Stimulated activated naive B cell treated with anti-CD40 and anti-IgM and Interleukin-4, amounts not matched to agents 10 μg/mL and 1 μg/mL and 100 μg/mL, for 72 hours (primary cell): Measurements from ENCODE around the gene KIRREL3.

ENCODE experiments used
- ATAC-seq, 2 donors: fragments of 150-1000 bp; cut with Tn5 transposase; replicated peaks; 2 replicates each; pipeline ENCODE4 v1.10.0; 2021; ENCODE audit warnings: moderate library complexity in 1 of 2
- DNase-seq: peaks from one replicate; pipeline ENCODE4 v3.0.0; 2021
- H3K27ac Mint-ChIP-seq: one replicate; pipeline ENCODE4 v1.8.0; 2022; ENCODE audit warnings: mild to moderate bottlenecking, mixed read lengths
- H3K27me3 Mint-ChIP-seq, 2 donors: one replicate each; pipeline ENCODE4 v1.8.0; 2022; ENCODE audit warnings: mixed read lengths in 2 of 2
- H3K36me3 Mint-ChIP-seq, 2 donors: one replicate each; pipeline ENCODE4 v1.8.0; 2022; ENCODE audit warnings: mixed read lengths in 2 of 2, mild to moderate bottlenecking in 1 of 2
- H3K4me1 Mint-ChIP-seq, 2 donors: one replicate each; pipeline ENCODE4 v1.8.0; 2022; ENCODE audit warnings: mixed read lengths in 2 of 2, mild to moderate bottlenecking in 1 of 2
- H3K4me3 Mint-ChIP-seq, 2 donors: one replicate each; pipeline ENCODE4 v1.8.0; 2022; ENCODE audit warnings: mild to moderate bottlenecking in 2 of 2, mixed read lengths in 2 of 2, moderate library complexity in 1 of 2
- H3K9me3 Mint-ChIP-seq, 2 donors: one replicate each; pipeline ENCODE4 v1.8.0; 2022; ENCODE audit warnings: mixed read lengths in 2 of 2, mild to moderate bottlenecking in 1 of 2

KIRREL3 gene

DNA sequence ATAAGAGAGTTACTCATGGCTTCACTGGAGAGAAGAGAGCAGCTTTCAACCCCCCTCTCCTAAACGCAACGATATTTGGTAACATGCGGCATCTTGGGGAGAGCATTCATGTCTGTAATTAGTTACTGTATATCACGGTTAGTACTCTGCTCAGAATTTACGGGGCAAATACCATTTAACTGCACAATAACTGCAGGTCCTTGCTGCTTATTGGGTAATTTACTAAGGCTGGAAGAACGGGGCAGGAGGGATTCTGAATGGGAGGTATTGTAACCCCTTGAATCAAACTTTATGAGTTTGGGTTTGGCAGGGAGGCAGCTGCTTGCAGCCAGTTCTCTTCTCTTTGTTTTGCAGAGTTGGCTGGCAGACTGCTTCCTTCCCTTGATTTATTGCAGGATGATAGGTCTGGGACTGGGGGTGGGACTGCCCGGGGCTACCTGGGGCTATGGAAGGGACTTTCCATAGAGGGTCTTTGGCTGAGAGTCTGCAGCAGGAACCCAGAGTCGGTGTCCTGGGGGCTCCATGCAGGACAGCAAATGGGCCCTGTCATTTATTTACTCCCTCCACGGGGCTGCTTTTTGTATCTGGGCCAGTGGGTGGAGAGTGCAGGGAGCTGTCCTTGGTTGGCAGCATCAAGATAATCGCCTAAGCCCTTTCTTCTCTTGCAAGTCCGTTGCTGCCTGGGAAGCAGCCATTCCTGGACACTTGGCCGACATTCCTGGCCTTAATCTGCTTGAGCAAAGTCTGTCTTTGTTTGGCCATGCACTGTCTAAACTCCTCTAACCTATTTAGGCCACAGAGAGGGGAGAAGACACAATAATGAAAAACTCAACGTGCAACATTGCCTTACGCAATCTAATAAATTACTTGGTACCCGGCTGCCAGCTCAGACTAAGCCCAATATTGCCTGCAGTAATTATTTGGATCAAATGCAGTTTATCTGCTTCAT is 456.2 kb downstream of the KIRREL3 start:
- H3K36me3 Mint-ChIP-seq, result no peaks in the 10 kb centered on the region
- H3K4me1 Mint-ChIP-seq, result no peaks in the 10 kb centered on the region
- no peak for ATAC-seq
- no peaks in the 10 kb centered on the region for H3K9me3 Mint-ChIP-seq
- H3K27me3 Mint-ChIP-seq, result peaks cover 22 to 28% of the 10 kb centered on the region in 2 donors
- DNase-seq, result no peak
- no peak overlapping the region for H3K4me3 Mint-ChIP-seq
- no peak overlapping the region for H3K27ac Mint-ChIP-seq

DNA sequence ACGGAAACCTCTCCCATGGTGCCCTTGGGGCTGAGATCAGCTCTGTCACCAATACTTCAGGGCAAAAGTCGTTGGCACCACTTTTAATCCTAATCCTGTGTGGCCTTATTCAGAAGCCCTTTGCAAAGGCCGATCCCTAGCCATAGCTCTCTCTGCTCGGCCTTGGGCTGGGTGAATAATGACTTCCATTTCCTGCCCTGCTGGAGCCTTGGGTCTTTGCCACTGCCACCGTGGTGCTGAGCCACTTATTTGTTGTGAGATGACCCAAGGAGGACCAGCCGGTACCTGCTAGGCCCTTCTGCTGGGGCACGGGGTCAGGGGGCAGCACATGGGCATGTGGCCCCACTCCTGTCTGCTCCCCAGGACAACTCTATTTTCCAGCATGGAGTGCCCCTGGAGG is 456.9 kb downstream of the KIRREL3 start:
- DNase-seq (no peak), ATAC-seq (no peak)
- Mint-ChIP-seq H3K4me3 (no peak overlapping the region), H3K27ac (no peak overlapping the region), H3K9me3 (no peaks in the 10 kb centered on the region), H3K4me1 (no peaks in the 10 kb centered on the region), H3K27me3 (peaks cover 22 to 28% of the 10 kb centered on the region in 2 donors), H3K36me3 (no peaks in the 10 kb centered on the region)

DNA sequence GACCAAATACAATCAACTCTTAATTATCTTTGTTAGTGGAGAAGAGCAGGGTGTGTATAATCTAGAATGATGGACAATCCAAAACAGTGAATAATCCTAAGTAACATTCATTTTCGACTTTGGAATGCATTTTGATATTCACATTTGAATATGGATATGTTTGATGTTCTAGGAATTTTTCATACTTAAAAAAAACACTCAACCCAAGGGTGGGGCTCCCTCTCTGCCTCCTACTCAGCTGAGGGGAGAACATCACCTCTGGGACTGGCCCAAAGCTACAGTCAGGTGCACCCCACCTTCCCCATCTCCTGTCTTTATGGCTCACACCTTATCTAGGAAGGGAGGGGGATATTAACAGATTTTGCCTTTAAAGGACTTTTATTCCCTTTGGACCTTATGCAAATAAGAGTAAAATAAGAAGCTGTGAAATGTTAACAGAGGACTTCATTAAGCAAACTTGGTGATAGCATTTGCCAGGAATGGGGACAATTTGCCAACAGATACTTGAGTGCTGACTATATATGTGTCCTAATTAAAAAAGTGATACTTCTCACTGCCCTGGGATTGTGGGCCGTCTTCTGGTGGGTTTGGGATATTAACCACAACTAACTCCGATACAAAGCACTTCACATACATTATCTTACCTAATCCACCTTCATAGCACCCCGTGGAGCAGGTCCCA is 458.1 kb downstream of the KIRREL3 start:
- no peak for DNase-seq
- Mint-ChIP-seq H3K27me3 (peaks cover 22 to 34% of the 10 kb centered on the region in 2 donors), H3K36me3 (no peaks in the 10 kb centered on the region), H3K4me1 (no peaks in the 10 kb centered on the region), H3K4me3 (no peak overlapping the region), H3K27ac (no peak overlapping the region), H3K9me3 (no peaks in the 10 kb centered on the region)
- ATAC-seq, result no peak

DNA sequence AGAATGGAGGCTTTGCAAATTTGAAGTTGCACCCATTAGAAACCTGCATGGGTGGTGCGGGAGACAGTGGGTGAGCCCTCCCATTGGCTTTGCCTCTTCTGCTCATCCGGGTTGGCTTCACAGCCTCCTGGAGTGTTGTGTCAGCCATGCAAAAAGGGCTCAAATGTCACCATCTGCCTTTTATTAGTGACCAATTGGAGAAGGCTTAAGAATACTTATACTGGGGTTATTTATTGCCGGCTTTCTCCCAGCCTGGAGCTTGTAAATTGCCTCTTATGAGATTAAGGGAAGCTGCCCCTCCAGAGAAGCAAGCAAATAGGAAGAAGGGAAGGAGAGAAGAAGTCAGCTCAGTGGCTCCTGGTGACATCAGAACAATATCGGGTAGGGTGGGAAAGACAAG is 462.5 kb downstream of the KIRREL3 start:
- Mint-ChIP-seq H3K4me3 (no peak overlapping the region), H3K36me3 (no peaks in the 10 kb centered on the region), H3K9me3 (no peaks in the 10 kb centered on the region), H3K4me1 (no peaks in the 10 kb centered on the region), H3K27me3 (peaks cover 10 to 23% of the 10 kb centered on the region in 2 donors), H3K27ac (no peak overlapping the region)
- ATAC-seq (no peak), DNase-seq (no peak)

DNA sequence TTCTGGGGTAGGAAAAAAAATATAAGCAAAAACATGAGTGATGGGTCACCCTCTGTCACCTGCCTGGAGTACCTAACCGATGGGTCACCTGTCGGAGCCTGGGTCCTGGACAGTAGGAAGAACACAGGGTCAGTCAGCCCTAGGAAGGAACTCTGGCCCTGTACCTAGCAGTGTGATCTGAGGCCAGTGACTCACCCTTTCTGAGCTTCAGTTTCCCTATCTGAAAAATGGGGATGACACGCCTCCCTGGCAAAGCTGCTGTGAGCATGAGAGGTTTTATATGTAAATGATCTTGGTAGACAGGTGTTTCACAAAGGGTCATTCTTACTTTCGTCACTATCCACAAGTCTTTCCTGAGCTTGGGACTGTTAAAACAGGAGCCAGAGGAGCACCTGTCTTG is 463.1 kb downstream of the KIRREL3 start:
- Mint-ChIP-seq H3K4me3 (no peak overlapping the region), H3K36me3 (no peaks in the 10 kb centered on the region), H3K27ac (no peak overlapping the region), H3K9me3 (no peaks in the 10 kb centered on the region), H3K4me1 (no peaks in the 10 kb centered on the region), H3K27me3 (peaks cover 7 to 18% of the 10 kb centered on the region in 2 donors)
- no peak for DNase-seq
- ATAC-seq, result no peak

DNA sequence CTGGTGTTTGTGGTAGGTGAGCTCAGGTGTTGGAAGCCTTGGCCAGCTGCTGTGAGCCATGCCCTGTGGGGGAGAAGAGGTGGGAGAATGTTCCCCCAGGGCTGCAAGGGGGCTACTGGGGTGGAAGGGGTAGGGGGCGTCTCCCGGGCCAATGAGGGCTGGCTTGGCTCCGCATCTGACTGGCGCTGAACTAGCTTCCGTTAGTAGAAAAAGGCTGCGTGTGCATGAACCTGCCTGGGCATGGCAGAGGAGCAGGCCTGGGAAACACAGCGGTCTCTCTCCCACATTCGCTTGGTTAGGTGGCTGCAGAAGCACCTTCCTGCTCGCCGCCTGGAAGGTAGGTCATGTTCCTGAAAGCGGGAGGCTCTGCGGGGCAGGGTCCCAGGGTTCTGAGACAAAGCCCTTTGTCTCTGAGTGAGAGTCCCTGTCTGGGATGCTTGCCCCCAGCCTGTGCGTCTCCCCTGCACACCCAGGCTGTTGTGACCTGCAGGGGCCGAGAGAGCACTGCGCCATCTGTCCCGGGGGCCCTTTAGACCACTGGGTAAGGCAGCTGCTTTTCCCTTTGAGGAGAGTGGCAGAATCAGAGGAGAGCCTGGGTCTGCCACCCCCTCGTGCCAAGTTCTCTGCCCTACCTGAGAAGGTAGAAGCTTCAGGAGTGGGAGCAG is 466.3 kb downstream of the KIRREL3 start:
- Mint-ChIP-seq H3K27ac (no peak overlapping the region), H3K9me3 (no peaks in the 10 kb centered on the region), H3K4me3 (no peak overlapping the region), H3K36me3 (no peaks in the 10 kb centered on the region), H3K4me1 (no peaks in the 10 kb centered on the region), H3K27me3 (peaks cover 7 to 24% of the 10 kb centered on the region in 2 donors)
- ATAC-seq (no peak), DNase-seq (no peak)

DNA sequence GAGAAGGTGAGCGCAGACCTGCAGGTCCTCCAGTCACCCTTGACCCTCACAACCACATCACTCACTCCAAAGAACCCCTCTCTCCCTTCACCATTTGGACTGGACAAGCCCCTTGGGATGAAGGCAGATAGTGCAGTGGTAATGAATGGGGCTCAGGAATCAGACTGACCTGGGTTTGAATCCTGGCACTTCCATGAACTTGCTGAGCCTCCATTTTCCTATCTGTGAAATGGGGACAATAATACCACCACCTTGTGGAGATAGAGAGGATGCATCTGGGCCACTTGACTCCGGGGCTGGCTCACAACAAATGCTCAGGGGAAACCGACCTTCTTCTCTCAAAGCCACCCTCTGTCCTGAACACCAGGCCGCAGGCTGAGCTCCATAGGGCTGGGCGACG is 467.0 kb downstream of the KIRREL3 start:
- Mint-ChIP-seq H3K27me3 (peaks cover 7 to 24% of the 10 kb centered on the region in 2 donors), H3K36me3 (no peaks in the 10 kb centered on the region), H3K9me3 (no peaks in the 10 kb centered on the region), H3K4me1 (no peaks in the 10 kb centered on the region), H3K27ac (no peak overlapping the region), H3K4me3 (no peak overlapping the region)
- no peak for DNase-seq
- ATAC-seq, result no peak

DNA sequence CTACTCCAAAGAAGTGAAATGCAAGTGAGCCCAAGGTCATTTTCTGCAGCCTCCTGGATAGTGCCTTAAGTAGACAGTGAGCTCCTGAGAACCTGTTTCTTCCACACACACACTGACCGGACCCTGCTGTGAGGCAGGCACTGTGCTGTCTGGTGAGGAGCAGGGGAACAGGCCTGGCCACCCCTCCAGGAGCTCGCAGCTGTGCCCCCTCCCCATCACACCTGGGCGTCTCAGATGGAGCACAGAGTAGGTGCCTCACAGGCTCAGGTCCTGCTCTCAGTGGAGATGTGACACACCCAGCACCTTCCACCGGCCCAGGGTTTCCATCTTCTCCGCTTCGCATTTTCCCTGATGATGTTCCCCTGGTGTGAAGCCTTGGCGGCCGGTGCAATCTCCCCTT is 470.2 kb downstream of the KIRREL3 start:
- Mint-ChIP-seq H3K27ac (no peak overlapping the region), H3K9me3 (no peaks in the 10 kb centered on the region), H3K4me1 (no peaks in the 10 kb centered on the region), H3K4me3 (no peak overlapping the region), H3K27me3 (peaks cover 7 to 18% of the 10 kb centered on the region in 2 donors), H3K36me3 (peaks cover 0 to 1% of the 10 kb centered on the region in 2 donors)
- DNase-seq (no peak), ATAC-seq (no peak)

DNA sequence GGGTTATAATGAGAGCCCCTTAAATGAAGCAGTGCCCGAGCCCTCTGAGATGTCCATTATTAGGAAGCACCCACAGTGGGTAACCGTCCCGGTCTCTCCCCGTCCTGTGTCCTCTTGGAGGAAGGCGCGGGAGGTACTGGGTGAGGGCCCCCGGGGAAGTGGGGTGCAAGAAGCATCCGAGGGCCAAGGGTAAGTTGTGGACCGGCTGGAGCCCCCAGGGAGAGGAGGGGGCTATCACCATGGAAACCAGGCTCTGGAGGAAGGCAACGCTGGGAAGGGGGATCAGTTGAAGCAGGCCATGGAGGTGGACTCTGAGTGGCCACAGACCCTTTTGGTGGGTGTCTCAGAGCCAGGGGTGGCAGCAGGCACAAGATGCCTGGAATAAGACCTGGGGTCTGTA is 471.5 kb downstream of the KIRREL3 start:
- H3K27me3 Mint-ChIP-seq, result peaks cover 7 to 17% of the 10 kb centered on the region in 2 donors
- H3K4me3 Mint-ChIP-seq, result no peak overlapping the region
- no peak overlapping the region for H3K27ac Mint-ChIP-seq
- ATAC-seq, result no peak
- no peaks in the 10 kb centered on the region for H3K9me3 Mint-ChIP-seq
- DNase-seq, result no peak
- peaks cover 0 to 1% of the 10 kb centered on the region in 2 donors for H3K36me3 Mint-ChIP-seq
- no peaks in the 10 kb centered on the region for H3K4me1 Mint-ChIP-seq

DNA sequence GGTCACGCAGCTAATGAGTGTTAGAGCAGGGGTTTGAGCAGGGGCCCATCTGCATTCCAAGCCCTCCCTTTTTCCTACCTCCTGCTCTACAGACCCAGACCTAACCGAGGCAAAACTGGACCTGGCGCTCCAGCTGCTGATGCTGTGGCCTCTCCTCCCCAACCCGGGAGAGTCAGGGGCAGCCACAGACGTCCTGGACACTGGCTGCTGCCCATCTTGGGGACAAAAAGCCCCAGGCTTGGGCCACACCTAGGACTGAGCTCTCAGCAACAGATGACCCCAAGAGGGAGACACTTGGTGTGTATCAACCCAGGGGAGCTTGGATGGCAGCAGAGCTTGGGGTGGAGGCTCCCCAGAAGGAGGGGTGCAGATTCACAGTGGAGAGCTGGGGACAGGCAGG is 472.5 kb downstream of the KIRREL3 start:
- H3K9me3 Mint-ChIP-seq, result no peaks in the 10 kb centered on the region
- no peaks in the 10 kb centered on the region for H3K4me1 Mint-ChIP-seq
- H3K36me3 Mint-ChIP-seq, result peaks cover 0 to 1% of the 10 kb centered on the region in 2 donors
- ATAC-seq (no peak), DNase-seq (no peak)
- no peak overlapping the region for H3K4me3 Mint-ChIP-seq
- peaks cover 9 to 11% of the 10 kb centered on the region in 2 donors for H3K27me3 Mint-ChIP-seq
- no peak overlapping the region for H3K27ac Mint-ChIP-seq

DNA sequence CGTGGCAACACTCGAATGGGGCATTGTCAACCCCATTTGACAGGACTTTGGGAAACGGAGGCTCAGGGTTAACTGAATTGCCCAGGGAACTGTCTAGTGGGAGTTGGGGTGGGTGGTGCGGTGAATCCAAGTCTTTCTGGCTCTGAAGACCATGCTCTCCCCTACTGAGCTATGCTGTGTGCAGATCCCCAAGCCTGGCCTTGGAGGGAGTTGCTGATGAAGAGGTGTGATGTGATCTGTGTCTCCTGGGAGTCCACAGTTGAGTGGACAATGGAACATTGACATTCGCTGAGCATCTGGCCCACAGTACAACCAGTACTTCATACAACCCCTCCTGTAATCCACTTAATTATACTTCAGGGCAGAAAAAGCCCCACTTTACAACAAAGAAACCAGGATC is 472.9 kb downstream of the KIRREL3 start:
- ATAC-seq, result no peak
- H3K4me3 Mint-ChIP-seq, result no peak overlapping the region
- no peak overlapping the region for H3K27ac Mint-ChIP-seq
- no peaks in the 10 kb centered on the region for H3K9me3 Mint-ChIP-seq
- H3K27me3 Mint-ChIP-seq, result peaks cover 9 to 11% of the 10 kb centered on the region in 2 donors
- H3K36me3 Mint-ChIP-seq, result peaks cover 0 to 1% of the 10 kb centered on the region in 2 donors
- H3K4me1 Mint-ChIP-seq, result no peaks in the 10 kb centered on the region
- DNase-seq, result no peak

DNA sequence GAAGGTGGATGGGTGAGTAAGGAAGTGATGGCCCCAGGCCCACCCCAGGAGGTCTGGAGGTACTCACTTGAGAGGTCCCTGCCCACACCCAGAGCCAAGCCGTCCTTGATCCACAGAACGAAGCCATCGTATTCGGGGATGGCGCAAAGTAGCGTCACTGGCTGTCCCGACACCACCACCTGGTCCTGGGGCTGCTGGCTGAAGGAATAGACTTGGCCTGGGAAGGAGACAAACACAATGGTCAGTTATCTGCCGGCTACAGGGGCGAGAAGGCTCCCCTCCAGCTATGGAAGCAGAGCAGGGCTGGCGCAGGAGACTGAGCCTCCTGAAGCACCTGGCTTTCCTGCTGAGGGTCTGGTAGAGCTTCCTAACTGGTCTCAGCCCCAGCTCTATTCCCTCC is 474.1 kb downstream of the KIRREL3 start:
- H3K4me1 Mint-ChIP-seq, result no peaks in the 10 kb centered on the region
- DNase-seq (no peak), ATAC-seq (no peak)
- H3K27me3 Mint-ChIP-seq, result peaks cover 7 to 14% of the 10 kb centered on the region in 2 donors
- peaks cover 0 to 1% of the 10 kb centered on the region in 2 donors for H3K36me3 Mint-ChIP-seq
- H3K9me3 Mint-ChIP-seq, result no peaks in the 10 kb centered on the region
- no peak overlapping the region for H3K4me3 Mint-ChIP-seq
- H3K27ac Mint-ChIP-seq, result no peak overlapping the region

DNA sequence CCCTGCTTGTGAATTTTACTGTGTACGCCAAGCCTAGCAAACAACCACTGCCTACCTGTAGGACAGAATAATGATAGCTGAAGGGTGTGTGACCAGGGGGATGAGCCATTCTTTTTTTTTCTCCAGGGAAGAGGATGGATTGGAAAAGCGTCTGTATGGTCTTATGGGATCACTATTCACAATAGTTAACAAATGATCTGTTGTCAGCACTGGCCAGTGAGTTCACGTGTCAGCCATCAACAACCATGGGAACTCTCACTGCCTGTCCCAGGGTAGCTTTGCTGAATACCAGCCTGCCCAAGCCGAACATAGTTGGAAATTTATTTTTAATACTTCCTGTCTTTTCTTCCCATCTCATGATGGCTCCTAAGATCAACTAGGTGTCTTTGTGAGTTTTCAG is 474.9 kb downstream of the KIRREL3 start:
- no peak overlapping the region for H3K27ac Mint-ChIP-seq
- H3K27me3 Mint-ChIP-seq, result peaks cover 6 to 14% of the 10 kb centered on the region in 2 donors
- ATAC-seq (no peak), DNase-seq (no peak)
- peaks cover 0 to 1% of the 10 kb centered on the region in 2 donors for H3K36me3 Mint-ChIP-seq
- H3K4me3 Mint-ChIP-seq, result no peak overlapping the region
- no peaks in the 10 kb centered on the region for H3K9me3 Mint-ChIP-seq
- no peaks in the 10 kb centered on the region for H3K4me1 Mint-ChIP-seq

DNA sequence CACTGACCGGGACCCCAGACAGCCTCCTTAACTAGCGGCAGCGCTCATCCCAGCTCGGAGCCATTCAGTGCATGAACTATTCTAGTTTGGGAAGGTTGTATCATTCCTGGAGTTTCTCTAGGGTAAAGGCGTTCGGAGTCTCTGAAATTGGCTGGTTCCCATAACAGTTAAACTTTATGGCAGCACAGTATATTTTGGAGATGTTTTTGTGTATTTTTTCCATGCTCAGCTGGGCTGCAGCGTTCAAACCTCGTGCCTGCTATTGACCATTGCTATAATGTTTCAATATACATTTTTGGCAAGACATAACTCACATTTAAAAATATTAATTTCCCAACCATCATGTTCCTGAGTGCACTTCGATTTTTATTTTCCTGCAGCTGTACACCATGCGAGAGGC is 475.4 kb downstream of the KIRREL3 start:
- Mint-ChIP-seq H3K27me3 (peaks cover 6 to 19% of the 10 kb centered on the region in 2 donors), H3K4me1 (no peaks in the 10 kb centered on the region), H3K27ac (no peak overlapping the region), H3K4me3 (no peak overlapping the region), H3K36me3 (peaks cover 0 to 1% of the 10 kb centered on the region in 2 donors), H3K9me3 (no peaks in the 10 kb centered on the region)
- DNase-seq, result no peak
- ATAC-seq, result no peak
